ENCODE measurements around the gene SMARCD1. TPM values are rescaled to one million over a fixed set of nuclear protein-coding genes. Genes with fewer than 3 reads are reported as not detected.
A peak's percentile ranks its signal among the peaks of the same experiment; 100 is the strongest.

The SMARCD1 gene
- total RNA-seq, 1 donor from 2014 or later, result 121 TPM

DNA sequence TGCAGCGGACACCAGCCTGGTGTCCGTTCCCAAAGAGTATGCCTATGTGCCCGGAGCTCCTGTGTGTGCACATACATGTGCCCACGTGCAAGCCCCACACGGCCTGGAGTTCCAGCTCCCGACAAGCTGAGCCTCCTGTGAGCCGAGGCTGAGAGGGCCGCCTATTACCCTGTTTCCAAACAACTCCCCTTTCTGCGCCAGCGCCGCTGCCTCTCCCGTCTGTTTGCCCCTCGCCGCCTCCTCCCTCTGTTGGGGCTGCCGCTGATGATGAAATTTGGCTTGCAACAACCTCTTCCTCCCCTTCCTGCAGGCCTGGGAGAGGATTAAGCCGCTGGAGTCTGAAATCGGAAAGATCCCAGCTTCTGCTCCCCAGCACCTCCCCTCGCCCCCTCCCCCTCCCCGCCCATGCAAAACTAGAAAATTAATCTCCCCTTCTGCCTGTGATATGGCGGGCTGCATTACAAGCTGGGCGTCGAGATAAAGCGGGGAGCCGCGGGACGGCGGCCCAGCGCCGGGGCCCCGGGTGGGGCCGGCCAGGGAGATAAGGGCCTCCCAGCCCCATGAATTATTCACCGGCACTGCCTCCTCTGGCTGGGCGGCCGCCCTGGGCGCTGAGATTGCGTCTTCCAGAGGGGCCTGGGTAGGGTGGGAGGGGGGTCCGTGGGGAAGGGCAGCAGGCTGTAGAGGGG is 34.6 kb upstream of the SMARCD1 start:
- Histone ChIP-seq H4K20me1 (ENCODE audit: low read depth) (no peaks in the 10 kb centered on the region), H3K79me2 (ENCODE audit: low read depth) (no peaks in the 10 kb centered on the region), H3K4me3 (peak overlapping the region; percentile 31), H3K9me3 (ENCODE audit: low read depth) (no peaks in the 10 kb centered on the region), H2AFZ (replicated peaks) (peak overlapping the region; percentile 88), H3K36me3 (no peaks in the 10 kb centered on the region), H3K27me3 (peaks cover 61% of the 10 kb centered on the region), H3F3A (ENCODE audit: low read depth) (peaks cover 19% of the 10 kb centered on the region), H3K9ac (no peak overlapping the region), H3K4me1 (peaks cover 18% of the 10 kb centered on the region), H3K4me2 (peak overlapping the region; percentile 77), H3K27ac (no peak overlapping the region)
- Mint-ChIP-seq H3K27ac (peak overlapping the region; percentile 53), H3K27me3 (ENCODE audit: insufficient read depth, low read depth) (peaks cover 18% of the 10 kb centered on the region), H3K4me1 (peaks cover 21% of the 10 kb centered on the region), H3K4me3 (peak overlapping the region; percentile 75), H3K9me3 (no peaks in the 10 kb centered on the region), H3K36me3 (no peaks in the 10 kb centered on the region)
- DNase-seq (ENCODE audit: low spot score), result peak; percentile 77
- TF ChIP-seq, protein P1, sequence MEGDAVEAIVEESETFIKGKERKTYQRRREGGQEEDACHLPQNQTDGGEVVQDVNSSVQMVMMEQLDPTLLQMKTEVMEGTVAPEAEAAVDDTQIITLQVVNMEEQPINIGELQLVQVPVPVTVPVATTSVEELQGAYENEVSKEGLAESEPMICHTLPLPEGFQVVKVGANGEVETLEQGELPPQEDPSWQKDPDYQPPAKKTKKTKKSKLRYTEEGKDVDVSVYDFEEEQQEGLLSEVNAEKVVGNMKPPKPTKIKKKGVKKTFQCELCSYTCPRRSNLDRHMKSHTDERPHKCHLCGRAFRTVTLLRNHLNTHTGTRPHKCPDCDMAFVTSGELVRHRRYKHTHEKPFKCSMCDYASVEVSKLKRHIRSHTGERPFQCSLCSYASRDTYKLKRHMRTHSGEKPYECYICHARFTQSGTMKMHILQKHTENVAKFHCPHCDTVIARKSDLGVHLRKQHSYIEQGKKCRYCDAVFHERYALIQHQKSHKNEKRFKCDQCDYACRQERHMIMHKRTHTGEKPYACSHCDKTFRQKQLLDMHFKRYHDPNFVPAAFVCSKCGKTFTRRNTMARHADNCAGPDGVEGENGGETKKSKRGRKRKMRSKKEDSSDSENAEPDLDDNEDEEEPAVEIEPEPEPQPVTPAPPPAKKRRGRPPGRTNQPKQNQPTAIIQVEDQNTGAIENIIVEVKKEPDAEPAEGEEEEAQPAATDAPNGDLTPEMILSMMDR (IDR thresholded peaks at IDR 0.05), result no peak
- TF ChIP-seq EZH2phosphoT487 (IDR thresholded peaks at IDR 0.05), result no peak
- TF ChIP-seq EZH2 (IDR thresholded peaks at IDR 0.05), result no peak

DNA sequence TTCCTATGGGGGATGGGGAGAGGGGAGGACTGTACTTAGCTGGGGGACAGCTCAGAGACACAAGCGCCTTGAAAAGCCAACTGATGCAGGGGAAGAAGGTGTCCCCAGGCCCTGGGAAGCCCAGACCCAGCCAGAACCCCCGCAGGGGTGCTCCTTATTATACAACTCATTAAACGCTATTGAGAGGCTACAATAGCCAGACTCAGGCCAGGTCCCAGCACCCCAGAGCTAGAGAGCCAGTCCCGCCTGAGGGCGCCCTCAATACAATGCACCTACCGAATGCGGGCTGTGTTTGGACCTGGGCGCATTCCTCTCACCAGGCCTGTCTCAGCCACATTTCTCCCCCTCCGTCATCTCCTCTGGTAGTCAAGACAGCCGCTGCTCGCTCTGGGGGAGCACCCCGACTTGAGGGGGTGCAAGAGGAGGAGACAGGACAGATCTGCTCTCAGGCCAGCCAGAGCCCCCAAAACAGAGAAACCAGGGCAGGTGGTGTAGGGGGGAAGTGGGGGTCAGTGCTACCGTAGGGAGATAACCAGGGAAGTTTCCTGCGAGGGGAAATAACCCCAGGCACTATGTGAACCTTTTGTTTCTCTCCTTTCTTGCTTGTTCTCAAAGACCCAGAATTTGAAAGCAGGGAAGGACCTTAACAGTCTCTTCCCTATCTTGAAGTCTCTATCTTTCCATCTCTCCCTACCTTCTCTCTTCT is 33.9 kb upstream of the SMARCD1 start:
- Histone ChIP-seq H3K4me2 (peak overlapping the region; percentile 77), H3K9ac (no peak overlapping the region), H3K9me3 (ENCODE audit: low read depth) (no peaks in the 10 kb centered on the region), H3K36me3 (no peaks in the 10 kb centered on the region), H3K27ac (no peak overlapping the region), H3K79me2 (ENCODE audit: low read depth) (no peaks in the 10 kb centered on the region), H3K27me3 (peaks cover 68% of the 10 kb centered on the region), H3K4me1 (peaks cover 18% of the 10 kb centered on the region), H3F3A (ENCODE audit: low read depth) (peaks cover 22% of the 10 kb centered on the region), H4K20me1 (ENCODE audit: low read depth) (no peaks in the 10 kb centered on the region), H3K4me3 (no peak overlapping the region), H2AFZ (replicated peaks) (peak overlapping the region; percentile 88)
- TF ChIP-seq EZH2phosphoT487 (IDR thresholded peaks at IDR 0.05), result no peak
- no peak for TF ChIP-seq EZH2 (IDR thresholded peaks at IDR 0.05)
- TF ChIP-seq, protein P1 (IDR thresholded peaks at IDR 0.05), result no peak
- no peaks in the 10 kb centered on the region for H3K9me3 Mint-ChIP-seq
- H3K4me3 Mint-ChIP-seq, result peak overlapping the region; percentile 13
- DNase-seq (ENCODE audit: low spot score), result peak; percentile 59
- H3K4me1 Mint-ChIP-seq, result peaks cover 28% of the 10 kb centered on the region
- peak overlapping the region; percentile 39 for H3K27ac Mint-ChIP-seq
- H3K36me3 Mint-ChIP-seq, result no peaks in the 10 kb centered on the region
- H3K27me3 Mint-ChIP-seq (ENCODE audit: insufficient read depth, low read depth), result peaks cover 25% of the 10 kb centered on the region

GRCh38 chr12:50052544-50052943 is 32.6 kb upstream of the SMARCD1 start:
- peaks cover 34% of the 10 kb centered on the region for H3K27me3 Mint-ChIP-seq (ENCODE audit: insufficient read depth, low read depth)
- peaks cover 81% of the 10 kb centered on the region for H3K27me3 ChIP-seq
- H3K27ac Mint-ChIP-seq, result no peak overlapping the region
- H2AFZ ChIP-seq (replicated peaks), result no peak overlapping the region
- H3K4me2 ChIP-seq, result no peak overlapping the region
- peaks cover 34% of the 10 kb centered on the region for H3F3A ChIP-seq (ENCODE audit: low read depth)
- H3K4me3 Mint-ChIP-seq, result no peak overlapping the region
- no peak for DNase-seq (ENCODE audit: low spot score)
- no peaks in the 10 kb centered on the region for H3K79me2 ChIP-seq (ENCODE audit: low read depth)
- H3K9me3 Mint-ChIP-seq, result no peaks in the 10 kb centered on the region
- H4K20me1 ChIP-seq (ENCODE audit: low read depth), result no peaks in the 10 kb centered on the region
- H3K27ac ChIP-seq, result no peak overlapping the region
- H3K9ac ChIP-seq, result no peak overlapping the region
- H3K36me3 ChIP-seq, result no peaks in the 10 kb centered on the region
- TF ChIP-seq, protein P1 (IDR thresholded peaks at IDR 0.05), result no peak
- TF ChIP-seq EZH2phosphoT487 (IDR thresholded peaks at IDR 0.05) (no peak), EZH2 (IDR thresholded peaks at IDR 0.05) (no peak)
- H3K4me3 ChIP-seq, result no peak overlapping the region
- H3K9me3 ChIP-seq (ENCODE audit: low read depth), result no peaks in the 10 kb centered on the region
- H3K36me3 Mint-ChIP-seq, result peaks cover 2% of the 10 kb centered on the region
- peaks cover 25% of the 10 kb centered on the region for H3K4me1 ChIP-seq
- H3K4me1 Mint-ChIP-seq, result peaks cover 35% of the 10 kb centered on the region
